ENCODE results near the gene FLCN.
"Not testable (repeated sequence)": the region's sequence is repeated elsewhere in the genome, so short reads cannot be mapped to it uniquely, and the experiment has no call there.

The FLCN gene

DNA sequence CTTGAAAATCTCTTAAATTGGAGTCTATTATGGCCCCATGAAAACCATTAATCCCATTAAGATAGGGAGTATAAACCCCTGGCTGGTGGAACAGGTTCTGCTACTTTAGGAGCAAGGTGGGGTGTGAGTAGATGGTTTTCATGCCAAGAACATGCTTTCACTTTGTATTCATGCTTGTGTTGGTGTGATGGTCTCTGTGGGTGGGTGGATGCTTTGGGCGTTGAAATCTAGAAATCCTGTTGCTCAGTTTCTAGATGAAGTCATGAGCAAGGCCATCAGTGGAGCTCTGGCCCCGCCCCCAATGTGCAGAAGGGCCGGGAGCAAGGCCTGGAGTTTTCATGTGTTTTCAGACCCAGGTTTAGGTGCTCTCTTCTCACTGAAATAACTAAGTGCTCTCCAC, 50.9 kb downstream of the FLCN start:
- no peak for DNase-seq (ENCODE audit: low spot score)

DNA sequence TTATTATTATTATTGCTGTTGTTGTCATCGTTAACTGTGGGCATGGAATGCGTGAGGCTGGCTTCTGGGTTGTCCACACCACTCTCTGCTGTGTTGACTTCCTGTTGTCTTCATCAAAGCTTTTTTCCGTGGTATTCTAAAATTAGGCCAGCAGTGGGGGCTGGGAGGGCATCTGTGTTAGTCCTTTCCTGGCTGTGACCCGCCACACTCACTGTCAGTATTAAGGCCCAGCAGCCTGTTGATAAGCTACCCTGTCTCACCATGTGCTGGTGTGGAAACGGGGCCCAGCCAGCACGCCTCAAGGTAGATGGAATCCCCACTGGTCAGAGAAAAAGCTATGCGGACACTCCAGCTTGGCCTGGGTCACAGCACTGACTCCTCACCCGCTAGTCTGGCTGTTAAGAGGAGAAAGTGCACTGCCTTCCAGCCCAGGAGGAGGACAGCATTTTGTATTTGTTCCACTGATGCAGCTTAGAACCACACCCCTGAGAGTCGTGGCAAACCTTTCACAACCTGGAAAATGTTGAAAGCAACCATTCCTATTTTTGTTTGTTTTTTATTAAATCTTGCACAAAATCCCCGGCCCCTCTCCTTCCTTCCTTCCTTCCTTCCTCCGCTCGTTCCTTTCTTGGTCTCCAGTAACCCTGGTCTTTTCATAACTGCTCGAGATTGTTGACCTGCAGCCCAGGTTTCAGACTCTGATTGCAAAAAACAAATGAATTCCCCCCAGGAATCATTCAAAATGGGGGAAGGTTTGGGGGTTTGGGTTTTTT, 51.8 kb downstream of the FLCN start:
- DNase-seq (ENCODE audit: low spot score), result not testable (repeated sequence)

DNA sequence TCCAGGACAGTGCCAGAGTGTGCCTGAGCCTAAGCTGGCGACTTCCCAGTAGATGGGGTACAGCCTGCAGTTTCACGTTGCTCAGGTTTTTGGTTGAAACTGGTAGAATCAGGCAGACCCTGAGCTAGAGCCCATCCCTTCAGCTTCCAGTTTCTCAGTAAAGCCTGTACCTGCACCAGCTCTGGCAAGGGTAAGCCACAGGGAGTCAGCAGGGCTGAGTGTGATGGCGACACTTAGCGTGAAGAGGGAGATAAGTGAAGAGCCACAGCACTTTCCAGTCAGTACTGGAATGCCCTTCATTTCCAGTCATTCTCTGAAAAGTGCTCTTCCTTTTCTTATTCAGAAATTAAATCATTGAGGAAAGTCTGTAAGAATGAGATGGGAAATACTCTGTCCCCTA, 53.2 kb downstream of the FLCN start:
- DNase-seq (ENCODE audit: low spot score), result no peak

DNA sequence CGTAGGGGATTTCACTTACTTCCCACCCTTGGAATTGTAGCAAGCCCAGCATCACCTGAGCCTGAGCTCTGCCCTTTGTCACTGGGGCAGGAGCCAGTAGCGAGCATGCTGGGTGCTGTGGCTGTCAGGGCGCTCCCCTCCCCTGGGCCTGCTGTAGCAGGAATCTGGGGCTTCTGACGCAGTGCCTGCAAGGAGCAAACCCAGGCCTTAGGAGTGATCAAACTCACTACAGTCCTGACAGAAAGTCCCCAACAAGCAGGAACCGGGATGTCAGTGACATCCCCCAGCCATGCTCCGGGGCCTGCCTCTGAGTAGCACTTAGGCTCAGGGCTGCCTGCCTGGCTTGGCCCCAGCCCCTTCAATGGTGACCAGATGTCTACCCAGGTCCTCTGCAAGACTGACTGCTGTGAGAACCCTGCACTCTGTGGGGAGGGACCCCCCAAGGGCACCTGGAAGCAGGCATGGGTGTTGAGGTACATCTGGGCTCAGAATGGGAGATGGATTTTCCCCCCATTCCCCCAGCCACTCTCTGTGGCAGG, 54.3 kb downstream of the FLCN start:
- no peak for DNase-seq (ENCODE audit: low spot score)

DNA sequence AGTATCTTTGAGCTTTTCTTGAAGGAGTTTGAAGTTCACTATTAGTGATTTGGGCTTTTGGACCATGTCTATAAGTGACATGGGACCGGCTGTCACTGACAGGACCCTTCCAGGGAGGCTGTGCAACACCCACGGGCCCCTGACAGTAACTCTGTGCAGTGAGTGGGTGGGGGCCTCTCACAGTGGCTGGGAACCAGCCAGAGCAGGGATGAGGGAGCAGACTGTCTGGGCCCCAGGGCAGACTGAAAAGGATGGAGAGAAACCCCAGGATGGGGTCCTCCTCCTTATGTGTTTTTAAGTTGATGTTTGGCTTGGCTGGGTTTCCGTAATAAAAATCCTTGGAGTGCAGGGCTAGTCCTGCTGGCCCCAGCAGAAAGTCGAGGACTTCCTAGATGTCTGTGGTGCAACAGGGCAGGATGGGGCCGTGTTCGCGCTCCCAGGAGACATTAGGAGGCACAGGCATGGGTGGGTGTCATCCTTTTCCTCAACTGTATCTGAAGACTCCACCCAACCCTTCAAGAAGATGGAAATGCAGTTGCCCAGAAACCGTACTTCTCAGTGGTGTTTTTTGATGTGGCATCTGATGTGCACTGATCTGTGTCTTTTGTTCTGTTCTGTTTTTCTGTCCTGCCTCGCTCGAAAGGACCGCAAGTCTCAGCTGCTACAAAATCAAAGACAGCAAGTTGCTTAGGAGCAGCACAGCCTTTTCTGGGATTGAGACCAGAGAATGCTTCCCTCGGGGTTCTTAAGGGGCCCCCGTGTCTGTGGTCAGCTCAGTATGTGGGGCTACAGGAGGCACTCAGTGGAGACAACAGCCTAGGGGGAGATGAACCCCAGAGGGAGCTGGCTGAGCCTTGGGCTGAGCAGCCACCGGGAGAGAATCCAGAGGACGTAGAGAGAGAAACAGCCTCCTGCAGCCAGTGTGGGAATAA, 55.0 kb downstream of the FLCN start:
- no peak for DNase-seq (ENCODE audit: low spot score)

DNA sequence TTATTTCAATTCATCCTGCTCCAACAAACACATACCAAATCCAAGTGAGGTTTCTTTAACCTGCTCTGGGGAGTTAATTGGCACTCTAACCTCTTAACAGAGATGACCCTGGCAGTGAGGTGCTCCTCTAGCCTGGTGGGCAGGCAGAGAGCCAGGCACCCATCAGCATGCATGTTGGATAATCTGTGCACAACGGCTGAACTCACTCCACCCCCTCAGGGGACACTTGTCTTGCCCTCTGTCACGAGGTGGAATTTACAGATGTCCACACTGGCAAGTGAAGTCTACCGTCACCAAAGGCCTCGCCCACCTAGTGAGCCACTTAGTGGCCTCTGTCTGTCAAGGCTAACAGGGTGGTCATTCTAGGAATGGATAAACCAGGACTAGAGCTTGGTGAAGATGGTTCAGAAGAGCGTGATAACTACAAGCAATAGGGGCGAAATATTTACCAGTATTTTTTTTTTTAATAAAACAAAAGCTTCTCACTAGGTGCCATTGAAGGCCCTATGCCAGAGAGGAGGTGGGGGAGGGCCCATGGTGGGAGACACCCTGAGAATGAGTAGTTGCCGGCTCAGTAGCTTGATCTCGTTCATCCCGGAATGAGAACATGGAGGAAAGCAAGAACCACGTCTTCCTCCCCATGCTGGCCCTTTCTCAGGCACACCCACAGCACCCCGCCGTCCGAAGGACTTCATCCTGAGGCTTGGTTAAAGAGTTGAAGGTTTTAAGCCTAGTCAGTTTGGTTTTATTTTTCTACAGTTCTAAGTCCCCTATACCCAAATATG, 56.0 kb downstream of the FLCN start:
- DNase-seq (ENCODE audit: low spot score), result no peak

DNA sequence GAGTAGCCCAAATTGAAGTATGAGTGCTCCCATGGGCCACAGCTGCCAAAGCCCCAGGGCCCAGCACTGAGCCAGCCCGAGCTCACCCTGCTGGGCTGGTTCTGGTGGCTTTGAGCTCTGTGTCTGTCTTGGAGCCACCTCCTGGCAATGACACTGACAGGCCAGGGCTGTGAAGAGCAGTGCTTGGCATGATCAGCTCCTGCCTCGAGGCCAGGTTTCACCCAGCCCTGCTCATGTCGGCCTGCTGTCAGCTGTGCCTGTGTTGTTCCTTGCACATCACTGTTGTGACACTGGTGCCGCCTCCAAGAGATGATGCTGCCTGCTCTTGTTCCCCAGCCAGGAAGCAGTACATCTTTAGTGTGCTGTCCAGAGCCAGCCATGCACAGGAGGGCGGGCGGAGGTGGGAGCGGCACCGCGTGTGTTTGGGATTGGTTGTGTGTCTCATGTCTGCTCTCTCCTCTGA, 56.8 kb downstream of the FLCN start:
- DNase-seq (ENCODE audit: low spot score), result no peak

DNA sequence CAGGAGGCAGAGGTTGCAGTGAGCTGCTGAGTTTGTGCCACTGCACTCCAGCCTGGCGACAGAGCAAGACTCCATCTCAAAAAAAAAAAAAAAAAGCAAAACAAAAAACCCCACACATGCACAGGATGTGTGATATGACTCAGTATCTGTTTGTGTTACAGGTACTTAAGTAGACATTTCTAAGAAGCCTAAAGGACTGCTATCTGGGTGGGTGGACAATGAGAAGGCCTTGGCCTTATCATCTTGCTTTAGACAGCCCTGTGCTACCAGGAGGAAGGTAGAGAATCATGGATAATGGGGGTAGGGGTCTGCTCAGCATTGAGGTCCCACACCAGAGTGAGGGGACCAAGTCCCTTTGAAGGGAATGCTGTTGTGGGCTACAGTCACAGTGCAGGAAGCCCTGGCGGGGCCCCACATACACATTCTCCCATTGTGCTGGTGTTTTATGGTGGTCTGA, 57.6 kb downstream of the FLCN start:
- no peak for DNase-seq (ENCODE audit: low spot score)

DNA sequence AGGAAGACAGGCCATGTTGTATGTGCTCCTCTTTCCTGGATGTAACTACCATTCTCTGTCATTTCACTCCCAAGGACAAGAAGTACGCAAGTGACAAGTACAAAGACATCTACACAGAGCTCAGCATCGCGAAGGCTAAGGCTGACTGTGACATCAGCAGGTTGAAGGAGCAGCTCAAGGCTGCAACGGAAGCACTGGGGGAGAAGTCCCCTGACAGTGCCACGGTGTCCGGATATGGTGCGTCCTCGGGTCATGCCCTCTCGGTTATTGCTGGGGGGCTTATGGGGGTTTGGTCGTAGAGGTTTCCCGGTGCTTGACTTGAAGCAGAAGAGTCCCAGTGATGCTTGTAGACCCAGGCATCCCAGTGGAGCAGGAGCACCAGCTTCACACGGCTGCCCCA, 59.8 kb downstream of the FLCN start:
- no peak for DNase-seq (ENCODE audit: low spot score)

DNA sequence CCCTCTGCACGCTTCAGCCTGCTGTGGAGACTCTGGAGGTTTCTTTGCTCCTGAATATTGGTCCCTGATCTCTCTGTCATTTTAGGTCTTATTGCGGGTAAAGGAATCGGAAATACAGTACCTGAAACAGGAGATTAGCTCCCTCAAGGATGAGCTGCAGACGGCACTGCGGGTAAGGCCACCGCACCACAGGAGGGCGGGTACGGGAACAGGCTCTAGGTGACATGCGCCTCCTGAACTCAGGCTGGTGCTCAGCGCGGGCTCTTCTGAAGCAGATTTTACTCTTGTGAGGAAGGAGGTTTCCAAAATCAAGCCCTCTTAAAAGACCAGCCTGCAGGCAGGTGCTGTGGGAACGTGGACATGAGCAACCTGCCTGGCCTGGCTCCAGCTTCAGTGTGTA, 60.6 kb downstream of the FLCN start:
- DNase-seq (ENCODE audit: low spot score), result no peak

DNA sequence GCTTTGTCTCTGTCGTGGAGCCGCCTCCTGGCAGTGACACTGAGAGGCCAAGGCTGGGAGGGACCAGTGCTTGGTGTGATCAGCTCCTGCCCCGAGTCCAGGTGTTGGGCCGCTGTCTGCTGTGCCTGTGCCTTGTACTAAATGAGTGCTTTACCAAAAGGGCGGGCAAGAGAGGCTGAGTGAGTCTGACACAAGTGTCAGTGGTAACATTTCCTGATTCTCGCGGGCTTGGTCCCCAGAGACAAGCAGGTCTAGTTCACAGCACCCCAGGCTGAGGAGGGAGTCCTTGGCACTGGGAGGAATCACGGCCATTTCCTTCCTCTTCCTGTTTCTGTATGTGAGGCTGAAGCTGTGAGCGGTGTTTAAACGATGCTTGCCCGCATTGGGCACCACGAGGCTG, 61.1 kb downstream of the FLCN start:
- no peak for DNase-seq (ENCODE audit: low spot score)

DNA sequence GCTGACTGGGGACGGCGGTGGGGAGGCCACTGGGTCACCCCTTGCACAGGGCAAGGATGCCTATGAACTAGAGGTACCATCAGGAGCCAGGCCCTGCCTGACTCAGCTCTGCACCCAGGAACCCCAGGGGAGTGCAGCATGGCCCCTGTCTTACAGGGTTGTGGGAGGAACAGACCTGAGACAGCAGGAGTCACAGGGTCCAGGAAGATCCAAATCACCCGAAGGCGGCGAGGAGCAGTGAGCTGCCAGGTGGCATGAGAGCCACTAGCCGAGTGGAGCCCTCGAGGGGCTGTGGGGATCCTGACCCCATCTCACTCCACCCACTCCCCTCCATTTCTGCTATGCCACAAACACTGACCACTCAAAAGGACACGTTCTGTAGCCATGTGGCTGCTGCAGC, 61.6 kb downstream of the FLCN start:
- no peak for DNase-seq (ENCODE audit: low spot score)

DNA sequence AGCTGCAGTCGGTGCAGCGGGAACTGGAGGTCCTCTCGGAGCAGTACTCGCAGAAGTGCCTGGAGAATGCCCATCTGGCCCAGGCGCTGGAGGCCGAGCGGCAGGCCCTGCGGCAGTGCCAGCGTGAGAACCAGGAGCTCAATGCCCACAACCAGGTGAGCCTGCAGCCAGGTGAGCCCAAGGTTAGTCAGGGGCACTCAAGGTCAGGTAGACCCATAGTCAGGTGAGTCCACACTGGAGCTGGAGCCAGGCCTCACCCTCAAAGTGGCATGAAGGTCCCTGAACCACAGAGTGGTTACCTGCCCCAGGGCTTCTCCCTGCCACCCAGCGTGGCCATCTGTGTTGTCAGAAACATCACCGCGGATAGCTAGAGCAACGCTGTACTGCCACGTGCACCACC, 63.0 kb downstream of the FLCN start:
- DNase-seq (ENCODE audit: low spot score), result no peak

DNA sequence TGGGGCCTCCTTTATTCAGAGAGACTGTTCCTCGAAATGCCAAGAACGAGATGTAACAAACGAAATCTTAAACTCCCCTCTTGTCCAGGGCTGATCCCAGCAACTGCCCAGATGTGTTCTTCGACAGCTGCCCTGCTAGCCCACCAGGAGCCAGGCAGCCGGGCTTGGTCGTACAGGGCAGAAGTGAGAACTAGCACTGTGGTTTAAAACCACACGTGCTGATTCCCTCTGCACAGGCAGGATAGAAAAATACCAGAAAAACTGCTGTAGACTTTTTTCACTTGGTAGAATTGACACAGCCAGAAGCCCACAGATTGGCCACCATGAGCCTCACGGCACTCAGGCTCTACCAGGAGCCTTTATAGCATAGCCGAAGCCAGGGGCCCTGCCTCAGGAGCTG, 64.0 kb downstream of the FLCN start:
- DNase-seq (ENCODE audit: low spot score), result no peak

DNA sequence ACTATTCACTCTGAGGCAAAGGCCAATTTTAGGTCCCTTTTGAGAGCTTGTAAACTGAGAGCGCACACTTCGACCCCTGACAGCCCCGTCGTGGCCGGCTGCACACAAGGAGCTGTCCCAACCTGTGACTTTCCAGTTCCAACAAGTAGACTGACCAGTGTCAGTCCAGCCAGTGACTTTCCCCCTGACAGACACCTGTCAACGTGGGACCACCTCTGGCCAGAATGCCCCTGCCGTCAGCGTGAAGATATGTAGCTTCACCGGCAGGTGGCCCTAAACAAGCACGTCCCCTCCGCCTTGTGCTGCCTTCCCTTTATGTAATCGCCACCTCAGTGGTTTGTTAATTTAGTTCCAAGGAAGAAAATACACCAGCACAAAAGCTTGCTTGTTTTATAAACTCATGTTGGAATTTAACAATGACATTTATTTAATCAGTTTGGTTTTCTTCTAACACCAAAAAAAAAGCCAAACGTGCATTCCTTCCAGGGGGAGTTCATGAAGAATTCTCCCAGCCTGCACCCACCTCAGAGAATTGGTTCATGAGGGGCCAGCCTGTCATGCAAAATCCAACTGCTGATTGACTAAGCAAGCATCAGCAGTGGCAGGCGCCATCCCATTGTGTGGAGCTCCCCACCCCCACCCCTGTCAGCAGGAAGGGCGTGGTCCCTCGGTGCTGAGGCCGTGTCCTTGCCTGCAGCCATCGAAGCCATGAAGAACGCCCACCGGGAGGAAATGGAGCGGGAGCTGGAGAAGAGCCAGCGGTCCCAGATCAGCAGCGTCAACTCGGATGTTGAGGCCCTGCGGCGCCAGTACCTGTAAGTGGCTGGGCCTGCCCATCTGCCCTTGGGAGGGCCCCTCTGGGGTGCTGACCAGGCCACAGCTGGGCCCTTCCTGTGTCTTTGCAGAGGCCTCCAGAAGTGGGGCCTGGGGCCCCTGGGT, 64.7 kb downstream of the FLCN start:
- DNase-seq (ENCODE audit: low spot score), result no peak

DNA sequence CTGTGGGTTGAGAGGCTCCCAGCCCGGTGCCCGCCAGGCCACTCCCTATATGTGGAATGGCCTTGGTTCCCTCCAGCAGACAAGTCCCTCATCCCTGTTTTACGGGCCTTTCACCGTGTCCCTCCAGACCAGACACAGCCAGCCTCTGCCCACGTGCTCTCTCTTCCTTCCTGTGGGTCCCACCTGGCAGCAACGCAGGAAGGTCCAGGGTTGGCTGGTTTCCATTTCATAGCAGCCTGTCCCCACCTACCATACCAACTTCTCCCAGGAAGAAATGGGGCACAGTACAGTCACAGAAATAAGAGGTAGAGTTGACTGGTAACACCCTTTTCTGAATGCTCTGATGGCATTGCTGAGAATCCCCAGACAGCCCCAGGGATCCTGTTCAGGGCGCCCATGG, 65.8 kb downstream of the FLCN start:
- no peak for DNase-seq (ENCODE audit: low spot score)

DNA sequence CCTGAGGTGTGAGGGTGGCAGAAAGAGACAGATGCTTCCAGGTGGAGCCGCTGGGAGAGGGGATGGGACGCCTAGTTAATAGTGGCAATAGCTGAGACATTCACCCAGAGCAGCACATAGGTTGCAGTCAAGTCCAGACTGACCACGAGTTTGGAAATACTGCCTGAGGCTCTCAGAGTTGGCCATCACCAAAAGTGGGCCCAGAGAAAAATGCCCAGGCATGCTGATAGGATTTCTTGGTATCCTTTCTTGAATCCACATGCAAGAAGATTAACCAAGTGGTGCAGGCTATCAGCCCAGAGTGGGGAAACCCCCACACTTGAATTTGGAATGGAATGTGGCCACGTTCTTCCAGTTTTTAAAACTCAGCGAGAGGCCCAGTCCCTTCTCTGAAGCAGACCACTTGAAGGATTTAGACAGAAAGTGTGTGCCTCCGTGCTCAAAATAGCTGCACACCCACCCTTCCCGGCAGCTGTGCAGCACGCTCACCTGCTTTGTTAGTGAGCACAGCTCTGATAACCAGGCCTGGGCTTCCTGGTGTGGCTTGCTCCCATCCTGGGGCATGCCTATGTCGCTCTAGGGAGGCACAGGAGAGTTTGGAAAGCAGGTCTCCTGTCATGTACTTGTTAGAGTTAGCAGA, 66.5 kb downstream of the FLCN start:
- no peak for DNase-seq (ENCODE audit: low spot score)

DNA sequence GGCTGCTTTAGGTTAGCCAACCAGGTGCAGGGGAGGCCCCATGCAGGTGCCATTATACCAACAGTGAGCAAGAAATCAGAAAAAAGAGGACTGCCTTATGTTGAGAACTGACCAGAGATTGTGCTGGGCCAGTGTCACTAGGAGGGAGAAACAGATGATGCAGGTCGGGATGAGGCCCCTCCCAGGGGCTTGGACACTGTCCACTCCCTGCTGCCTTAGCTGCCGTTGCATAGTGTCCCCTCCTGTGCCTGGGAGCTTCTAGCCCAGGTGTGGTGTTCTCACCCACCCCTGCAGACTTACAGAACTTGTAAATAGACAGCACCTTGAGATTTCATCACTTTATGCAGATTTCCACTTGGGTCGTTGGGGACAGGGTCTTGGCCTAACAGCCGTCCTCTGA, 67.6 kb downstream of the FLCN start:
- no peak for DNase-seq (ENCODE audit: low spot score)

DNA sequence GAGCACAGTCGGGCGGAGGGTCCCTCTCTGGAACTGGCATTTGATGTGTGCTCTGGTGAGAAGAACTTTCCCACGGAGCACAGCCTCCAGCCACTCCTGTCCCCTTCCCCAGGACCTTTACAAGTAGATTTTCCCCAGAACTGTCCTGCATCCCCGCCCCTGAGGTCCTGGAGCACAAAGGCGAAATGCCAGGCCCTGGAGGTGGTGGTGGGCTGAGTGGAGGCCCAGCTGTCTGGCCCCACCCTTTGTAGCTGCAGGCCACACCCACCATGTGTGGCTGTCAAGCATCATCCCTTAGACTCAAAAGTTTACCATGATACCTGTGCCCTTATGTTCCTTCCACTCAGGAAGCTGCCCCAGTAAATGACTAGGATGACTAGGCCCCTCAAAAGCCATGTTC, 68.6 kb downstream of the FLCN start:
- DNase-seq (ENCODE audit: low spot score), result no peak

DNA sequence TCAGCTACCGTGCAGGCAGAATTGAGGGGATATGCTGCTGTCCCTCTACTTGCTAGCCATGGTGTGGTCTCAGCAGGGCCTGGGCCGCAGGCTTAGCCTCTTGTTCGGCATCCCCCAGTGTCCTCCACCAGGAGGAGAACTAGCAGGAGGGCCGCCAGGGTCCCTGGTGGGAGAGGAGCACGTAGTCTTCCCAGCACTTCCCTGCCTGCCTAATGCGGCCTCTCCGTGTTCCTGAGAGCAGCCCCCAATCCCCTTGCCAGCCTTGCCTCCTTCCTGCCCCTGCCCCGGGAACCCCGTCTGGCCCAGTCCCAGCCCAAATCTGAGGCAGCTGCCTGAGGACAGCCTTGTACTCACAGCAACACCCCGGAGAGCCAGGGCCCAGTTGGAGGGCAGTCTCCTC, 69.0 kb downstream of the FLCN start:
- no peak for DNase-seq (ENCODE audit: low spot score)

DNA sequence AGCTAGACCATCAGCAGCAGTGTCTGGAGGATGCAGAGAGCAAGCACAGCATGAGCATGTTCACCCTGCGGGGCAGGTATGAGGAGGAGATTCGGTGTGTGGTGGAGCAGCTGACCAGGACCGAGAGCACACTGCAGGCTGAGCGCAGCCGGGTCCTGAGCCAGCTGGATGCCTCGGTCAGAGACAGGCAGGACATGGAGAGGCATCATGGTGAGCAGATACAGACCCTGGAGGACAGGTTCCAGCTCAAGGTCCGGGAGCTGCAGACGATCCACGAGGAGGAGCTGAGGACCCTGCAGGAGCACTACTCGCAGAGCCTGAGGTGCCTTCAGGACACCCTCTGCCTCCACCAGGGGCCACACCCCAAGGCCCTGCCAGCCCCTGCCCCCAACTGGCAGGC, 69.6 kb downstream of the FLCN start:
- DNase-seq (ENCODE audit: low spot score), result no peak

All from COLO829 (cell line).